PC-3 (cell line): ENCODE data around the gene CYBRD1.

Experiments used
- EZH2 ChIP-seq: fragments of 300-600 bp; sonication (generic); IDR thresholded peaks from one replicate; pipeline ENCODE4 v1.6.1; 2017; ENCODE audit warnings: antibody characterized with exemption, mild to moderate bottlenecking, low read length; ENCODE audit not compliant: unreplicated experiment
- EZH2phosphoT487 ChIP-seq: fragments of 300-600 bp; sonication (generic); IDR thresholded peaks from 2 replicates; pipeline ENCODE4 v1.6.1; 2018; ENCODE audit warnings: mild to moderate bottlenecking, antibody characterized with exemption, low read length, borderline replicate concordance
- TF ChIP-seq, protein P1 (sequence below): fragments of 300-600 bp; sonication (generic); conservative IDR thresholded peaks from 2 replicates; pipeline ENCODE4 v1.5.1; 2017; ENCODE audit warnings: antibody characterized with exemption, low read depth, mild to moderate bottlenecking, low read length

GRCh38 chr2:171550613-171551012 is 28.3 kb downstream of the CYBRD1 start:
- TF ChIP-seq, protein P1, sequence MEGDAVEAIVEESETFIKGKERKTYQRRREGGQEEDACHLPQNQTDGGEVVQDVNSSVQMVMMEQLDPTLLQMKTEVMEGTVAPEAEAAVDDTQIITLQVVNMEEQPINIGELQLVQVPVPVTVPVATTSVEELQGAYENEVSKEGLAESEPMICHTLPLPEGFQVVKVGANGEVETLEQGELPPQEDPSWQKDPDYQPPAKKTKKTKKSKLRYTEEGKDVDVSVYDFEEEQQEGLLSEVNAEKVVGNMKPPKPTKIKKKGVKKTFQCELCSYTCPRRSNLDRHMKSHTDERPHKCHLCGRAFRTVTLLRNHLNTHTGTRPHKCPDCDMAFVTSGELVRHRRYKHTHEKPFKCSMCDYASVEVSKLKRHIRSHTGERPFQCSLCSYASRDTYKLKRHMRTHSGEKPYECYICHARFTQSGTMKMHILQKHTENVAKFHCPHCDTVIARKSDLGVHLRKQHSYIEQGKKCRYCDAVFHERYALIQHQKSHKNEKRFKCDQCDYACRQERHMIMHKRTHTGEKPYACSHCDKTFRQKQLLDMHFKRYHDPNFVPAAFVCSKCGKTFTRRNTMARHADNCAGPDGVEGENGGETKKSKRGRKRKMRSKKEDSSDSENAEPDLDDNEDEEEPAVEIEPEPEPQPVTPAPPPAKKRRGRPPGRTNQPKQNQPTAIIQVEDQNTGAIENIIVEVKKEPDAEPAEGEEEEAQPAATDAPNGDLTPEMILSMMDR = no peak
- TF ChIP-seq EZH2phosphoT487 (no peak), EZH2 (no peak)
